Smooth muscle cell of bladder (primary cell): ENCODE measurements around the gene PRPS1L1. TPM values are rescaled to one million over a fixed set of nuclear protein-coding genes. Genes with fewer than 3 reads are reported as not detected.

ENCODE experiments used
- total RNA-seq: library from RNA; depleted of rRNA; stranded (reverse); fragments of >200 nt; gene quantifications from 2 replicates; pipeline ENCODE4 v1.2.3, GENCODE V29; 2014

The PRPS1L1 gene
- total RNA-seq: 0.09 TPM in 1 of 2 replicates, not detected in the other

DNA sequence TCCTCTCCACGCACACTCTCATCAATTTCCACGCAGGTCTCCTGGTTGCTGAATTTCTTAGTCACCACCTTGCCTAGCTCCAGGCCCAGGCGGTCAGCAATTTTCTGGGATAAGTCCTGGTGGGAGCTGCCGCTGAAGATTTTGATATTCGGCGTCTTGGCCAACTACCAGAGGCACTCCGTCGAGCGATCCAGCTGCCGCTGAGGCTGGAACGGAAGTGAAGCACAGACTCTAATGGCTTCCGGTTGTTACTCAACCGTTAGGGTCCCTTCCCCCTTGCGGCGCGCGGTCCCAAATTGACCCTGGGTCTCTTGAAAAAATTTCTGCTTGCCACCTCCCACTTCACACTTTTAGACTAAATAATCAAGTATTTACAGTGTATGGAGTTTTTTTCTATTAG lies at the start of gene PRPS1L1:
TSS of gene PRPS1L1 (minus strand) at position 219 of the 400 bp plus-strand sequence.

Other genes with a start within 250 kb of the PRPS1L1 start
- 38.4 and 40.0 TPM in 2 replicates for gene SNX13, start 87.4 kb downstream of the PRPS1L1 start, total RNA-seq